NCI-H1436 treated with DMSO at 0.1 percent for 48 hours (cell line): Measurements from ENCODE around the gene SLC39A12.

Source experiments
- DNase-seq: peaks from one replicate; lab custom pipeline; 2025; lab: John Stamatoyannopoulos, UW

The SLC39A12 gene

GRCh38 chr10:17963431-17963830 is 11.7 kb downstream of the SLC39A12 start:
- no peak for DNase-seq

- DNase-seq, result no peak
Measured at GRCh38 chr10:17965649-17966235, 14.0 kb downstream of the SLC39A12 start.

DNA sequence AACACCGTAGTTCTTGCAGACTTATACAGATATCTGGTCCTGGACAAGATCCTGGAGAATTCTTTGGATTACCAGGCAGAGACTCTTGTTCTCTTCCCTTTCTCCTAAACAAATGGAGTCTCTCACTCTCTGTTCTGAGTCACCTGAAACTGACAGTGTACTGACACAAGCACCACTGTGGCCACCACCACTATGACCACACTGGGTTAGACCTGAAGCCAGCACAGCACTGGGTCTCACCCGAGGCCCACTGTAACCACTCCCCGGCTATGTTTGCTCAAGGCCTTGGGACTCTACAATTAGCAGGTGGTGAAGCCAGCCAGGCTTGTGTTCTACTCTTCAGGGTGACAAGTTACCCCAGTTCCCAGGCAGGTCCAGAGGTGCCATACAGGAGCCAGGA is 22.8 kb downstream of the SLC39A12 start:
- DNase-seq, result no peak

DNA sequence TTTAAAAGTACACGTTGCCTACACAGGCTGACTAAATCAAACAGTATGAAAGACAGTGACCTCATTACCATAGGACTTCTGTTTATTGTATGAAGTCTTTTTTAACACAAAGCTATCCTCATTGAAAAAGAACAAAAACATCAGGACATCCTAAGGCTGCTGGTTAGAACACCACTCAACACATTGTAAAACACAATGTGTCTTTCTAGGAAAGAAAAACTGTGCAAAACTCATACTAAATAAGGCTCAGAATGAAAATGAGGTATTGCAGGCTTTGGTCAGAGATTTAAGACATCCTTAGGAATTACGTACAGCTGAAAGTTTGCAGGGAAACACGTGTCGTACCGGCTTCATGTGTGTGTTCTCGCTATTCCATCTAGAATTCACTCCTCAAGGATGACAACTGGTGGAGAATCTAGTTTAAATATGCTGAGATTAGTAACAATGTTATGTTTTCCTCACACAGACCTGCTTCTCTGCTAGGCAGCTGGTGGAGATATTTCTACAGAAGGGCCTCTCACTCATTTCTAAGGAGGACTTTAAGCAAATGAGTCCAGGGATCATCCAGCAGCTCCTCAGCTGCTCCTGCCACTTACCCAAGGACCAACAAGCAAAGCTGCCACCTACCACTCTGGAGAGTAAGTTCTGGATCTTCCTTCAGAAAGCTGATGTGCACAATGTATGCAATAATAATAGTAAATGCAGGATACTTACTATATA is 29.3 kb downstream of the SLC39A12 start:
- DNase-seq, result no peak

GRCh38 chr10:17981766-17982380 is 30.2 kb downstream of the SLC39A12 start:
- DNase-seq, result no peak

DNA sequence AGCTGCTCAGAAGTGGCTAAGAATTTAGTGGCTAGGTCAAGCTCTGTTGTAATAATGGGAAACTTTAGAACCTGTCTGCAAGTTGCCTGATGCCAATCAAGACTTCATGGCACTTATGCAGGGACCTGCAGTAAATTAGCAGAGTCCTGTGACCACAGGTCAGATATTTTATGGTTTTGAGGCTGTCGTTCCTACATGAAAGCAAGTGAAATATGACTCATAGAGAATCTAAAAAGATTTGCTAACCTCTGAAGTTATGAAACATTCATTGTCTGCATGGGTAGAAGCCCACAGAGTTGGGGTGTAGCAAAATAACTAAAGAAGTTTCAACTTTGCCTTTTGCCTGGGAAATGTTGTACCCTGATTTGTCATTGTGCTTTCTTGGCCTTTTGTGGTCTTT is 32.3 kb downstream of the SLC39A12 start:
- no peak for DNase-seq

DNA sequence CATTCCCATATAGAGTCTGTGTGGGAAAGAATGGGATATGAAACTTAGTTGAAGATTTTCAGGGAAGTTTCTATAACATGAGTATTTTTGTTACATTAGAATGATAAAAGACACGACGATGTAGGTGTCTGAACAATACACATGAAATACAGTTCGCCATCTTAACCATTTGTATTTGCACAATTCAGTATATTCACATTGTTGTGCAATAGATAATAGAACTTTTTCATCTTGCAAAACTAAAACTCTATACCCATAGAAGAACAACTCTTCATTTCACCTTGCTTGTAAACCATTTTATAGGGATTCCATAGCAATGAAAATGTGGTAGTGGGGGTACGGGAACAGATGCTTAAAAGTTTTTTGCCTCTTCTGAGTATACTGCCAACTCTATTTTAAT is 32.8 kb downstream of the SLC39A12 start:
- no peak for DNase-seq

DNA sequence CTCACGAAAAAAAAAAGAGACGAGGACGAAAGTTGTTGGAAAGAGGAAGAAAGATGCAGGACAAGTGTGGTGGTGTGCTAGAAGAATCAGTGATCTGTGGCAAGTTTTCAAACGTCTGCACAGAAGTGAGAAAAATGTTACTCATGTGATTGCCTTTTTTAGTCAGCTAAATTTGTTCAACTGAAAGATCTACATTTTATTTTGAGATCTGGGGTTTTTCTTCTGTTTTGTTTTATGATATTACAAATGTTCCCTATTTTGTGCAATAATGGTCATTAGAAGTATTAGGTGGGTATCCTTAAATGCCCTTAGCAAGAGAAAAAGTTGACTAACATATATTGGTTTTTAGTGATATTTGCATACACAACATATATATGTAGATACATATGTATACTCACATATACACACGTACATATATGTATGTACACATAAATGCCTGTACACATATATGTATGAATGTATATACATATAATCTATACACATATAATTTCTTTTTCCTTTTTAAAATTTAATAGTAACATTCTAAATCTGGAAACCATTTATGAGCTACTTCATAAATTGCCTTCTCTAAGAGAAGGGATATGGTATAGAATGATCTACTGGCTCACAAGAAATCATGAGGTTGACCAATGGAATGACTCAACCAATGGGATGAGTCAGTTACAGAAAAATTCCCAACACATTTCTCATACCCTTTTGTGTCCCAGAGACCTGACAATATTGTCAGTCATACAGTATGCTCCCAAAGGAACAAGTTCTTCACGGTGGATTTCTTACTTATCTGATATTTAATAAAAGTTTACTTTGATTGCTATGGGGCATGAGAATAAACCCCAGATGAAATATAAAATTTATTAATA is 38.4 kb downstream of the SLC39A12 start:
- DNase-seq, result no peak

DNA sequence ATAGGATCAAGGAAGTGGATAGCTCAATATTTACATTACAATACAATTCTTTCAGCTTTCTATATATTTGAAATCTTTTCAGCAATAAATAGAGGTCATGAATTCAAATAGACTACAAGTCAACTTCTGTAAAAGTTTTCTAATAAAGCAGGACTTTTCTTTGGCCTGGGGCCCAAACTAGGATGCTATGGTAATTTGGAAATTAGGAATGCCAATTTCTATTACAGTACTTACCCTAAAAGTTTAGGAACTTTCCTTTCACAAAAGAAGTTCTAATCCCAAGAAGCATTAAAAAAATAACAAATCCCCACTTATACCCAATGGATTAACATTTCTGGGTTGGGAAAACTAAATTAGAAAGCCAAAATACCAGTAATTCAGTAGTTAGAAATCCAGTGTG is 40.5 kb downstream of the SLC39A12 start:
- no peak for DNase-seq

DNA sequence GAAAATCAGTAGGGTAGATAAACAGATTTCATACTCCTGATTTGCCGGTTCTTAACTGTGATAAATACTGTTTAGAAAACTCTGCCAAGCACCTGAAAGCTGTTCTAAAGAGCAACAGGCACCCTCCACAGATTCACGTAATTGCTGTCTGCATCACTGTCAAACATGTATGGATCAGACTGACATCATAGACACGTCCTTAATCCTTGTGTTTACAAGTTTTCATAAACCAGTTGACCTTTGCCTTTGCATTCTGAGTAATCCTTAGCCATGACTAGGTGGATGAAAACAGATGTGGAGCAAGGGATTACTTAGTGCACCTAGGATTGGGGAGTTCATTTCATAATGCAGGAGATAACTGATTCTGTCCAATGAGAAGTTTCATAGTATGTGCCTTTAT is 41.6 kb downstream of the SLC39A12 start:
- no peak for DNase-seq

- no peak for DNase-seq
Measured at GRCh38 chr10:18000601-18001000, 48.9 kb downstream of the SLC39A12 start.

DNA sequence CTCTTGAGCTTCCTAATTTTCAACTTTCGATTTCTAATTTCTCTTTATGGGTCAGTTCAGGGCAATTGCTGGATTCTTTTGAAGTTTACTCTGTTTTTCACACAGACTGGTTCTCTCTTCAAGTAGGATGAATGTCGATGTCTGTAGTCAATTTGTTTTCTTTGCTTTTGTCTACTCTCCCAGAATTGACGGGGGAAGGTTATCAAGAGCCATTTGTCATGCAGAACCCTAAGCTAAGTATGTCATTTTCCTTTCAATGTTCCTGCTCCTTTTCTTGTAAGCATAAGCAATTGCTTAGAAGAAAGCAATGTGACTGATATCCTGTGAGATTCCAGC is 53.7 kb downstream of the SLC39A12 start:
- DNase-seq, result no peak

DNA sequence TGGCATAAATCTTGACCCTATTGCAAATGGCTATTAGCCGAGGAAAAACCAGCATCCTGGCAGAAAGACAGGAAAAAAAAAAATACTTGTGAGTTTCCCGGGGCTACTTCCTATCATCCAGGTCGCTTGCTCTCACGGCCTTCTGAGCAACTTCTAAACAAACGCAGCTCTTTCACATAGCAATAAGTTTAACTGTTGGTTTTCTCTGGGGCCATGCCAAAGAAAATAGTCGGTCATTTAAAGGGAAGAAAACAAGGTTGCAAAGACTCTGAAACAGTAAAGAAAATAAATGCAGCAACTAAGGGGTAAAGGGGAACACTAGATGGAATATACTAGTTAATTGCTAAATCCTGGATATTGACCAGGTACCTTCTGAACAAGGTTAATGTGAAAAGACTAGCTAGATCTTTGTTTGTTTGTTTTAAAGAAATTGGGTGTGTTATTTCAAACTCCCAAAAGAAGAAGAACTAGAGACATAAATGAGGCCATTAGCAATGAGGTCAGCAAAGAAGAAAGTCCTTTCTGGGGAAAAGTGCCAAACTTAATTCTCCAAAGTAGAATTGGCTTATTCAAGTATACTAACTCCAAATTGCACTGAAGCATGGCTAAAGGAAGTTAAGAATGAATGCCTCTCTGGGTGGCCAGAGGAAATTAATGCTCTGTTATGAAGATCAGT is 54.2 kb downstream of the SLC39A12 start:
- no peak for DNase-seq

- DNase-seq, result no peak
Measured at GRCh38 chr10:18008986-18009385, 57.3 kb downstream of the SLC39A12 start.

GRCh38 chr10:18010050-18010449 is 58.3 kb downstream of the SLC39A12 start:
- DNase-seq, result no peak

GRCh38 chr10:18020523-18020922 is 68.8 kb downstream of the SLC39A12 start:
- DNase-seq, result no peak

GRCh38 chr10:18021725-18022480 is 70.2 kb downstream of the SLC39A12 start:
- DNase-seq, result no peak

- no peak for DNase-seq
Measured at GRCh38 chr10:18043148-18044006, 91.7 kb downstream of the SLC39A12 start.

GRCh38 chr10:18044976-18045720 is 93.4 kb downstream of the SLC39A12 start:
- no peak for DNase-seq

- no peak for DNase-seq
Measured at GRCh38 chr10:18056583-18056982, 104.9 kb downstream of the SLC39A12 start.
